ENCODE data around the gene PARP14.
A peak's percentile ranks its signal among the peaks of the same experiment; 100 is the strongest.
"Not testable (repeated sequence)": the region's sequence is repeated elsewhere in the genome, so short reads cannot be mapped to it uniquely, and the experiment has no call there.

Gene PARP14, protein sequence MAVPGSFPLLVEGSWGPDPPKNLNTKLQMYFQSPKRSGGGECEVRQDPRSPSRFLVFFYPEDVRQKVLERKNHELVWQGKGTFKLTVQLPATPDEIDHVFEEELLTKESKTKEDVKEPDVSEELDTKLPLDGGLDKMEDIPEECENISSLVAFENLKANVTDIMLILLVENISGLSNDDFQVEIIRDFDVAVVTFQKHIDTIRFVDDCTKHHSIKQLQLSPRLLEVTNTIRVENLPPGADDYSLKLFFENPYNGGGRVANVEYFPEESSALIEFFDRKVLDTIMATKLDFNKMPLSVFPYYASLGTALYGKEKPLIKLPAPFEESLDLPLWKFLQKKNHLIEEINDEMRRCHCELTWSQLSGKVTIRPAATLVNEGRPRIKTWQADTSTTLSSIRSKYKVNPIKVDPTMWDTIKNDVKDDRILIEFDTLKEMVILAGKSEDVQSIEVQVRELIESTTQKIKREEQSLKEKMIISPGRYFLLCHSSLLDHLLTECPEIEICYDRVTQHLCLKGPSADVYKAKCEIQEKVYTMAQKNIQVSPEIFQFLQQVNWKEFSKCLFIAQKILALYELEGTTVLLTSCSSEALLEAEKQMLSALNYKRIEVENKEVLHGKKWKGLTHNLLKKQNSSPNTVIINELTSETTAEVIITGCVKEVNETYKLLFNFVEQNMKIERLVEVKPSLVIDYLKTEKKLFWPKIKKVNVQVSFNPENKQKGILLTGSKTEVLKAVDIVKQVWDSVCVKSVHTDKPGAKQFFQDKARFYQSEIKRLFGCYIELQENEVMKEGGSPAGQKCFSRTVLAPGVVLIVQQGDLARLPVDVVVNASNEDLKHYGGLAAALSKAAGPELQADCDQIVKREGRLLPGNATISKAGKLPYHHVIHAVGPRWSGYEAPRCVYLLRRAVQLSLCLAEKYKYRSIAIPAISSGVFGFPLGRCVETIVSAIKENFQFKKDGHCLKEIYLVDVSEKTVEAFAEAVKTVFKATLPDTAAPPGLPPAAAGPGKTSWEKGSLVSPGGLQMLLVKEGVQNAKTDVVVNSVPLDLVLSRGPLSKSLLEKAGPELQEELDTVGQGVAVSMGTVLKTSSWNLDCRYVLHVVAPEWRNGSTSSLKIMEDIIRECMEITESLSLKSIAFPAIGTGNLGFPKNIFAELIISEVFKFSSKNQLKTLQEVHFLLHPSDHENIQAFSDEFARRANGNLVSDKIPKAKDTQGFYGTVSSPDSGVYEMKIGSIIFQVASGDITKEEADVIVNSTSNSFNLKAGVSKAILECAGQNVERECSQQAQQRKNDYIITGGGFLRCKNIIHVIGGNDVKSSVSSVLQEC (N-terminal part only)
- 161 reads per million, percentile 90 among the genes with 10 or more reads in this experiment for total RNA-seq

DNA sequence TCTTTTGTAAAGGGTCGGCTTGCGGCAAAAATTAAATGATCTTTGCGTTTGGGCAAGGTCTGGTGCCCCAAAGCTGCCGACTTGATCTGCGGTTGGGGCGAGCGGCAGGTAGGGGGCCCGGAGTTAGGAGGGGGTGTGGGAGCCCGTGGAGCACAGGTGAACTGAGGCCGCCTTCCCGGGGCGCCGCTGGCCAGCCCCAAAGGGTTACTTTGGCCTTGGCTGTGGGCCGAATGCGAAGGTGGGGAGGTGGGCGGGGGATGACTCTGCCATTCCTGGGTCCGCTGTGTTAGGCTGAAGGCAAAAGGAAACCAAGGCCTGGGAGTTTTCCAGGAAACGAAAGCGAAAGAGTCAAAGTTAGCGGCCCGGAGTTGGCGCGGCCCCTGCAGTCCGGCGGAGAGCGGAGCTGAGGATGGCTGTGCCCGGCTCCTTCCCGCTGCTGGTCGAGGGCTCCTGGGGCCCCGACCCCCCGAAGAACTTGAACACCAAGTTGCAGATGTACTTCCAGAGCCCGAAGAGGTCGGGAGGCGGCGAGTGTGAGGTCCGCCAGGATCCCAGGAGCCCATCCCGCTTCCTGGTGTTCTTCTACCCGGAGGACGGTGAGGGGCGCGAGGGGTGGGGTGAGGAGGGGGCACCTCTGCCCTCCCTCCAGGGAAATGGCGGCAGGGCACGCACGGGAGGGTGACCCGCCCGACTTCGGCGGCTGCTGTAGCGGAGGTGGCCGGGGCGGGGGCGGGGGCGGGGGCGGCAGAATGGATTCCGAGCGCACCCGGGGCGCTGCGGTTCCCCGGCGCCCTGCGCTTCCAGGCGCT, at the start of gene PARP14:
Gene PARP14 (plus strand): TSS at position 365 of the 809 bp plus-strand sequence. CDS start 45 bp downstream, at position 410.
- peak; percentile 52 for DNase-seq

DNA sequence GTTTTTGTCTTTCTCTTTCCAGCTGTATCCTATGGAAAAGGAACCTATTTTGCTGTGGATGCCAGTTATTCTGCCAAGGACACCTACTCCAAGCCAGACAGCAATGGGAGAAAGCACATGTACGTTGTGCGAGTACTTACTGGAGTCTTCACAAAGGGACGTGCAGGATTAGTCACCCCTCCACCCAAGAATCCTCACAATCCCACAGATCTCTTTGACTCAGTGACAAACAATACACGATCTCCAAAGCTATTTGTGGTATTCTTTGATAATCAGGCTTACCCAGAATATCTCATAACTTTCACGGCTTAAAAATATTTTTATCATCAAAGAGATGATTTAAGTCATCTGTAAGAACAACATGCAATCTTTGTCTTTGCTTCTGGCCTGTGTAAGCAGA, 44.9 kb upstream of the PARP14 start:
- DNase-seq: no peak

DNA sequence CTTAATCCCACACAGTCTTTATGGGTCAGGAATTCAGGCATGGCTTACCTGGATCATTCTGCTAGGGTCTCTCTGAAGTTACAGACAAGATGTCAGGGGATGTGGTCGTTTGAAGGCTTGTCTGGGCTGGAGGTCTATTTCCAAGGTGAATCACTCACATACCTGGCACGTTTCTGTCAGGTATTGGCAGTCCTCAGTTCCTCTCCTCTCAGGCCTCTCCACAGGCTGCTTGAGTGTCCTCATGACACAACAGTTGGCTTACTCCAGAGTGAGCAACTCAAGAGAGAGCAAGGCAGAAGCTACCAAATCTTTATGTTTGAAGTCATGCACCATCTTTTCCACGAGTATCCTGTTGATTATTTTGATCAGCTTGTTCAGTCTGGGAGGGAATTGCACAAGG, 43.9 kb upstream of the PARP14 start:
- DNase-seq: no peak

DNA sequence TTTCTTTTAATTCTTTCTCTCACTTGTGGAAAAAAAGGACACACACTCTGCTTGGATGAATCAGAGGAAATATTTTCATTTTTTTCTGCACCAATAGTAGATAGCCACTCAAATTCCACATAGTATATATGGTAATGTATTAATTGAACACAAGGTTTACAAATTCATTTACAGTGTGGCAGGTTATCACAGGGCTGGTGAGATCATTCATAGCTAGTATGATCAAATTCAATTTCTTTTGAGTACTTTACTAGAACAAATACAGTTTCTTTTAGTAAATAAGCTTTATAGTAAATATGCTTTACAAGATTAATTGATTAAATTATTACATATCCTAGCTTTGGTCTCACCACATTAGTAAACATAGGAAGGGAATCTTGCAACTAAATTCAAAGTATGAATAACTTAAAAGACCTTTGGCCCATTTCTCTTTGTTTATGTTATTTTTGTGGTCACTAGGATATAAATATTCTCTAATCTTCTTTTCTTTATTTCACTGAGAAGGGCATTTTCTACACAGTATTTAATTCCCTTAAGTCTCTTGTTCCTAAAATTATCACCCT, 40.1 kb upstream of the PARP14 start:
- DNase-seq: no peak

DNA sequence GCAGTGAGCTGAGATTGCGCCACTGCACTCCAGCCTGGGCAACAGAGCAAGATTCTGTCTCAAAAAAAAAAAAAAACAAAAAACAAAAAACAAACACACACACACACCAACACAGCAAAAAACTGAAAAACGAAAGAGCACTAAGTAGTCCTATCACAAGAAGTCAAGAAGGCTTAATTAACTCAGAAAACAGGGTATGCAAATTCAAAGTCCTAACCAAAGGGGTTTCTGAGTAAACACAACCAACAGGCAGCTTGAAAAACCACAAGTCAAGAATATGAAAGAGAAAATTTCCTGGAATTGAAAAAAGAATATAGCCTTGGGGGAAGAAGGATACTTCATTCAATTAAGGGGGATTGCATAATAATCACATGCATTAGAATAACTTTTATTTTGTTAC, 37.7 kb upstream of the PARP14 start:
- DNase-seq: no peak

DNA sequence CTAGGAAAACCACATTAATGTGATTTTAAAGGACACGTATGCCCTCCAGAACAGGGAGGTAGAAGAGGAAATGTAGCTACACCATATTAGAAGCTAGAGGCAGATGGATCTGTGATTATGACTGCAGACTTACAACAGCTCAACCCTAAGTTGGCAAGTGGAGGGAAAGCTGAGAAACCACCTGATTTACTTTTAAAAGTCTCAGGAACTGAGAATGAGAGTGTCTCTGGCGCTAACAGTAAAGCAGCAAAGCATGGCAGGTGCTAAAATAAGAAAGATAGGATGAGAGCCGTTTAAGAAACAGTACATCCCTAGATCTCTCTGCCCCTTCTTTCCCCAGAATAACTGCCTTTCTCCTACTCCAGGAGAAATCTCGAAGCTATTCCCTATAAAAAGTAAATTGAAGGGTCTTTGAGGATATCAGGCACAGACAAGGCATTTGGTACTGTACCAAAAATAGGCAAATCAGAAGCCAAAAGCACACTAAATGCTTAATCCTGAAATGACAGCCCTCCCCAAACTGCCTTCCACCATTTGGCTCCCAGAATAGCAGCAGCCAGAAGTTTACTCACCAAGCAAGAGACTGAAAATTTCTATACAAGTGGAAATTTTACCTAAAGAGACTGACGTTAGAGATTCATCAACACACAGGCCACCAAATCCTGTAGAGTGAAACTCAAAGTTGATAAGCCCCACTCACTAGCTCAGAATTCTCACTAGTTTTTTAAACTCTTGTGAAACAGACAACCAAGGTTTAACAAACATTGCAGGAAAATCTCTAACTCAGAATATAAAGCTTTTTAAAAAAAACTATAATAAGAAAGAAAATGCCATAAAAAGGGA, 34.3 kb upstream of the PARP14 start:
- no peak for DNase-seq

DNA sequence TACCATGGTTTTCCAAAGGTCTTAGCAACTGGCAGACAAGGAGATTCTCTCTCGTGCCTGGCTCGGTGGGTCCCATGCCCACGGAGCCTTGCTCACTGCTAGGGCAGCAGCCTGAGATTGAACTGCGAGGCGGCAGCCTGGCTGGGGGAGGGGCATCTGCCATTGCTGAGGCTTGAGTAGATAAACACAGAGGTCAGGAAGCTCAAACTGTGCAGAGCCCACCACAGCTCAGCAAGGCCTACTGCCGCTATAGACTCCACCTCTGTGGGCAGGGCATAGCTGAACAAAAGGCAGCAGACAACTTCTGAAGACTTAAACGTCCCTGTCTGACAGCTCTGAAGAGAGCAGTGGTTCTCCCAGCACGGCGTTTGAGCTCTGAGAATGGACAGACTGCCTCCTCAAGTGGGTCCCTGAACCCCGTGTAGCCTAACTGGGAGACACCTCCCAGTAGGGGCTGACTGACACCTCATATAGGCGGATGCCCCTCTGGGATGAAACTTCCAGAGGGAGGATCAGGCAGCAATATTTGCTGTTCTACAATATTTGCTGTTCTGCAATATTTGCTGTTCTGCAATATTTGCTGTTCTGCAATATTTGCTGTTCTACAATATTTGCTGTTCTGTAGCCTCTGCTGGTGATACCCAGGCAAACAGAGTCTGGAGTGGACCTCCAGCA, 29.3 kb upstream of the PARP14 start:
- not testable (repeated sequence) for DNase-seq

DNA sequence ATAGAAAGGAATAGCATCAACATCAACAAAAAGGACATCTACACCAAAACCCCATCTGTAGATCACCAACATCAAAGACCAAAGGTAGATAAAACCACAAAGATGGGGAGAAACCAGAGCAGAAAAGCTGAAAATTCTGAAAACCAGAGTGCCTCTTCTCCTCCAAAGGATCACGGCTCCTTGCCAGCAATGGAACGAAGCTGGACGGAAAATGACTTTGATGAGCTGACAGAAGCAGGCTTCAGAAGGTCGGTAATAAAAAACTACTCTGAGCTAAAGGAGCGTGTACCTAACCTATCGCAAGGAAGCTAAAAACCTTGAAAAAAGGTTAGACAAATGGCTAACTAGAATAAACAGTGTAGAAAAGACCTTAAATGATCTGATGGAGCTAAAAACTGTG, 28.7 kb upstream of the PARP14 start:
- not testable (repeated sequence) for DNase-seq

DNA sequence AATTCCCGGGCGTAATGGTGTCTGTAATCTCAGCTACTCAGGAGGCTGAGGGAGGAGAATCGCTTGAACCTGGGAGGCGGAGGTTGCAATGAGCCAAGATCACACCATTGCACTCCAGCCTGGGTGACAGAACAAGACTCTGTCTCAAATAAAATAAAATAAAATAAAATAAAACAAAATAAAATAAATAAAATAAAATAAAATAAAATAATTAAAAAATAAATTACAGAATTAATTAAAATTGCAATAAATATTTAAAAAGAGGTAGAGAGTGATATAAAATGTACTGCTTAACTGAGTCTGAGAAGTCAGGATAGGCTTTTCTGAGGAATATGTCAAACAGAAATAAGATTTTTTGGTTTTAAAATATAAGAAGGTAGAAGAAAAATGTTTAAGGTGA, 22.3 kb upstream of the PARP14 start:
- not testable (repeated sequence) for DNase-seq

DNA sequence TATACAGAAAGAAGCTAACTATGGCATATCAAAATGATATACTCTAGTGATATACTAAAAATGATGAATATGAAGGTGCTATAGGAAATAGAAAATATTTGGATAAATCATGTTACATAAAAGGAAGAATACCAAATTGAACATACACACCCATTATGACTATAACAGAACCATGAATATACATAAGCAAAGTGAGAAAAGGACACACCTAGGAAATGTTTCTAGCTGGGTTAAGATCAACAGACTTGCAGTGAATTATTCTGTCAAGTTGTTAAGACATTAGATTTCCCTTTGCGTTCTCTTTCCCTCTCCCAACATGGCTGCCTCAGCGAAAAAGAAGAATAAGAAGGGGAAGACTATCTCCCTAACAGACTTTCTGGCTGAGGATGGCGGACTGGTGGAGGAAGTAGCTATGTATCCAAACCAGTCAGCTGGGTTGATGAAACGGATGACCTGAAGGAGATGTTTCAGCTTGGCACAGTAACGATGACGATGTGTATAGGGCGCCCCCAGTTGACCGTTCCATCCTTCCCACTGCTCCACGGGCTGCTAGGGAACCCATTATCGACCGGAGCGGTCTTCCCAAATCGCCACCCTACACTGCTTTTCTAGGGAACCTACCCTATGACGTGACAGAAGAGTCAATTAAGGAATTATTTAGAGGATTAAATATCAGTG, 20.2 kb upstream of the PARP14 start:
- no peak for DNase-seq

DNA sequence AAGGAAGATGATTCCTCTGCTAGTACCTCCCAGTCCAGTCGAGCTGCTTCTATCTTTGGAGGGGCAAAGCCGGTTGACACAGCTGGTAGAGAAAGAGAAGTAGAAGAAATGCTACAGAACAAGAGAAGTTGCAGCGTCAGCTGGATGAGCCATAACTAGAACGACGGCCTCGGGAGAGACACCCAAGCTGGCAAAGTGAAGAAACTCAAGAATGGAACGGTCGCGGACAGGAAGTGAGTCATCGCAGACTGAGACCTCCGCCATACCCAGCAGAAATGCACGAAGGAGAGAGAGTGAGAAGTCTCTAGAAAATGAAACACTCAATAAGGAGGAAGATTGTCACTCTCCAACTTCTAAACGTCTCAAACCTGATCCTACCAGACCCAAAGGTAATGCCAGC, 19.0 kb upstream of the PARP14 start:
- DNase-seq: no peak

DNA sequence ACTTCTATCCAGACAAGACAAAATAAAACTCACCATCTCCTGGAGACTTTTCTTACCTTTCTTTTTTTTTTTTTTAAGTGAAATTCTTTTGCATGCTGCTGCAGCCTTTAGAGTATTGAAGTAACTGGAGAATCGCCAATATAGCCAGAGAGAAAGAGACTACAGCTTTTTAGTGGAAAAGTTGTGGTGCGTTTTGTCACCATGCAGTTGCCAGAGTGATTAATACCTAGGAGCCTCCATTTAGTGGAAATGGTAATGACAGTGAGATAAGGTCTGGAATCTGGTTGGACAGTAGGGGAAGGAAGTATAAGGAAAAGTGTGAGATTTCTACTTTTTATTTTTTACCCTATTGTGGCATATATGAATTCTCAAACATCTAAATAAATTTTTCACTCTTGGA, 18.1 kb upstream of the PARP14 start:
- no peak for DNase-seq

DNA sequence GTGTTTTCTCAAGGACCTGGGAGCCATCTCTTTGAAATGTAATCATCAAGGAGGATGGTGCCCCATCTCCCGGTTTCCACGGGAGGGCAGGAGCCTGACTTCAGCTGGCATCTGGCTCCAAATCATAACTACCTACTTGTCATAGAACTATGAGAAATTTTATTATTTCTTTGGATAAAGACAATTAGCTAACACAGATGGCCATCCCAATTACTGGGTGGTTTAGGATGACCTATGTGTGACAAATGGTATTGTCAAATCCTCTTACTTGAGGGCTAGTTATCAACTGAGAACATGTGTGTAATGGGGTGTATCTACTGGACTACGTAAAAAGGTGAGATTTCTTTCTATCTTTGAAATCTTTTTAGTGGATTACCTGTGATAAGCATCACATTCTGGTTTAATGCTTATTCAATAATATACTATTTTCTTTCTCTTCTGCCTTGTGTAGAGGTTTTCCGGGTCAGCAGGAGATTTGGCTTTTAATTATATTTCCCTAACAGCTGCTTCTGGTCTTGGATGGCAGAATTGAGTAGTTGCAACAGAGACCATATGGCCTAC, 15.3 kb upstream of the PARP14 start:
- no peak for DNase-seq

DNA sequence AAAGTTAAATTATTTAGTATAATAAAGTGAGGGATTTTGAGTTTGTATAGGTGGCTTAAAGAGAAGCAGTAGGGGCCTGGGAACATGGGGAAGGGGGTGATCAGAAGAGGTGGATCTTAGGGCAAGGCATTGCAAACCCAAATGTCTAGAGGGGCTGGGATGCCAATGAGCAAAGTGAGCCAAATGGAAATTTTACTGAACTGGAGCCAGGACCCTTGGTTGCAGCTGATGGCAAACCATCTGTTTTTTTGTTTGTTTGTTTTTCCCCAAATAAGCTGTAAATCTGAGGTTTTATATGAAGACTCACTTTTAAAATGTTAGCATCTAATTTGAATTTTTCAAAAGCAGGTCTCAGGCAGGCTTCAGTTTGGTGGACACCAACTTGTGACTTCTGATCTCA, 14.8 kb upstream of the PARP14 start:
- DNase-seq: no peak

DNA sequence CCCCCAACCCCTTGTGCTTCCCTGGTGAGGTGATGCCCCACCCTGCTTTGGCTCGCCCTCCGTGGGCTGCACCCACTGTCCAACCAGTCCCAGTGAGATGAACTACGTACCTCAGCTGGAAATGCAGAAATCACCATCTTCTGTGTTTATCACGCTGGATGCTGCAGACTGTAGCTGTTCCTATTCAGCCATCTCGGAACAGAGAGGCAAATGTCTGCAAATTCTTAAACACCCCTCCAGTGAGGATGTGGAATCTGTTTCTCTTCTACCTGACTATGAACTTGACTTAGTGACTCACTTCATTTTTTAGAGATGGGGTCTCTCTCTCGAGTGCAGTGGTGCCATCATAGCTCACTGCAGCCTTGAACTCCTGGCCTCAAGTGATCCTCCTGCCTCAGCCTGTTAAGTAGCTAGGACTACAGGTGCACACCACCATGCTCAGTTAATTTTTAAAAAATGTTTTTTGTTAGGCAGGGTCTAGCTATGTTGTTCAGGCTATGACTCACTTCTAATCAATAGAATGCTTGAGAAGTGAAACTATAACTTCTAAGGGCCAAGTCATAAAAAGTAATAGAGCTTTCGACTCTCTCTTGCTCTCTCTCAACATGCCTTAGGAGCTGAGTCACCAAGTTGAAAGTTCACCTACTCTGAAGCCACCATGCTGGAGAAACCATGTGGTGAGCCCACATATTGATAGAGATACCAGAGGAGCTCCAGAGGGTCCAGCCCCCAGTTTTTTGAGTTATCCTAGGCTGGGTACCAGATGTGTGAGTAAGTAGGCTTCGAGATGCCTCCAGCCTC, 11.5 kb upstream of the PARP14 start:
- no peak for DNase-seq

DNA sequence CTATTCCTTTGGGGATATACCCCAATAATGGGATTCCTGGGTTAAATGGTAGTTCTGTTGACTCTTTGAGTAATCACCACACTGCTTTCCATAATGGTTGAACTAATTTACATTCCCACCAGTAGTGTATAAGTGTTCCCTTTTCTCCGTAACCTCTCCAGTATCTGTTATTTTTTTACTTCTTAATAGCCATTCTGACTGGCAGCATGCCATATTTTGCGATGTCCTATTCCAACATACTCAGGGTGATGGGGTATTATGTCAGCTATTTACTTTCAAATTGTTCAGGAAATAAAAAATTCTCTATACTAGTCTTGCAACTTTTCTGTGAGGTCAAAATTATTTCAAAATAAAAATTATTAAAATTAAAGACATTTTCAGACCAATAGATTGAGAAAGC, 9.1 kb upstream of the PARP14 start:
- DNase-seq: no peak

DNA sequence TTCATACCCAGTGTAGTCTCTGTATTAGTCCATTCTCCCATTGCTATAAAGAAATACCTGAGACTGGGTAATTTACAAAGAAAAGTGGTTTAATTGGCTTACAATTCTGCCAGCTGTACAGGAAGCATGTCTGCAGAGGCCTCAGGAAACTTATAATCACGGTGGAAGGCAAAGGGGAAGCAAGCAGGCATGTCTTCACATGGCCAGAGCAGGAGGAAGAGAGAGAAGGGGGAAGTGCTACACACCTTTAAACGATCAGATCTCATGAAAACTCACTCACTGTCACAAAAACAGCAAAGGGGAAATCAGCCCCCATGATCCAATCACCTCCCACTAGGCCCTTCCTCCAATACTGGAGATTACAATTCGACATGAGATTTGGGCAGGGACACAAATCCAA, 6.3 kb upstream of the PARP14 start:
- no peak for DNase-seq

DNA sequence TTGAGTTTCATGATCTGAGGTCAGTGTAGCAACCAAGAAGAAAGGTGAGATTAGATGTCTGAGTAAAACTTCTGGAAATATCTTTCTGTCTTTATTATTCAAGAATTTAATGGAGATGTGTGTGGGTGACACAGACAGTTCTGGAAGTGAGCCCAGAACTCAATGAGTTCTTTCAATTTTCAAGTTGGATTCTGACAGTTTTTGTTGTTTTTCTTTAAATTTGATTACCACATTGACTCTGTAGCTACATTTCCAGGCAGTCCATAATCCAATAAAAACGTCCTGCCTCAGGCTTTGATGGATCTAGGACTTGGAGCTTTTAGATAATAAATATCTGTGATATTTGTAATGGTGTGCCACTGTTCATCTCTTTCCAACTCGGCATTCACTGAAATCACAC, 3.9 kb upstream of the PARP14 start:
- no peak for DNase-seq

Data from effector CD4-positive, alpha-beta T cell (primary cell).